GM10248 (cell line): Measurements from ENCODE around the gene RAMP3.

Experiments
- CTCF ChIA-PET: fragments of 300-600 bp; sonication (Branson Sonifier 250); formaldehyde crosslinking; extraction: SDS; loops from one replicate; lab custom pipeline; 2021; ENCODE audit warnings: antibody characterized with exemption; lab: Yijun Ruan, JAX
- POLR2A ChIA-PET: fragments of 350-650 bp; sonication (Branson Sonifier 250); formaldehyde crosslinking; extraction: SDS; loops from one replicate; lab custom pipeline; 2020; ENCODE audit warnings: antibody characterized with exemption; lab: Yijun Ruan, JAX
- DNase-seq: peaks from one replicate; pipeline ENCODE4 v3.0.0; 2012; ENCODE audit errors: extremely low spot score
- CTCF ChIP-seq: IDR thresholded peaks from 2 replicates; pipeline ENCODE4 v1.5.1; 2012; ENCODE audit warnings: mild to moderate bottlenecking, low read depth; ENCODE audit errors: extremely low read depth, missing control alignments, control extremely low read depth

Gene RAMP3

GRCh38 chr7:45191396-45191795 lies 33.8 kb downstream of the RAMP3 start:
- no peak for TF ChIP-seq CTCF
- no peak for DNase-seq
- POLR2A ChIA-PET, result no interaction called here
- CTCF ChIA-PET, result interaction anchor here (1.0 kb wide), 1 partner anchor 14 kb away, joined by 6 read pairs; no protein-coding TSS in a partner anchor

- ChIA-PET CTCF (interaction anchor here (1.0 kb wide), 1 partner anchor 13 kb away, joined by 6 read pairs; no protein-coding TSS in a partner anchor), POLR2A (no interaction called here)
- DNase-seq, result no peak
- no peak for TF ChIP-seq CTCF
Observed at GRCh38 chr7:45192621-45193041, 35.0 kb downstream of the RAMP3 start.

GRCh38 chr7:45193828-45194227 lies 36.2 kb downstream of the RAMP3 start:
- TF ChIP-seq CTCF, result no peak
- CTCF ChIA-PET, result interaction anchor here (1.1 kb wide), 1 partner anchor 14 kb away, joined by 3 read pairs; no protein-coding TSS in a partner anchor

GRCh38 chr7:45196374-45196773 lies 38.8 kb downstream of the RAMP3 start:
- no peak for TF ChIP-seq CTCF
- ChIA-PET POLR2A (no interaction called here), CTCF (interaction anchor here (1.2 to 3.1 kb wide), 4 partner anchors 9 to 42 kb away, joined by 3 to 11 read pairs (median 4); no protein-coding TSS in a partner anchor)
- peak; percentile 67 for DNase-seq

More at GRCh38 chr7:45193828-45194227, 36.2 kb downstream of the RAMP3 start:
- POLR2A ChIA-PET, result no interaction called here
- no peak for DNase-seq

- no peak for DNase-seq
- ChIA-PET CTCF (interaction anchor here (1.3 to 3.1 kb wide), 2 partner anchors 11 to 20 kb away, joined by 4 to 11 read pairs; no protein-coding TSS in a partner anchor), POLR2A (no interaction called here)
- TF ChIP-seq CTCF, result no peak
Observed at GRCh38 chr7:45197461-45197860, 39.9 kb downstream of the RAMP3 start.

- POLR2A ChIA-PET, result no interaction called here
- CTCF ChIA-PET, result interaction anchor here (1.1 kb wide), 1 partner anchor 9 kb away, joined by 3 read pairs; no protein-coding TSS in a partner anchor
- no peak for DNase-seq
- no peak for TF ChIP-seq CTCF
Observed at GRCh38 chr7:45198986-45199385, 41.4 kb downstream of the RAMP3 start.

GRCh38 chr7:45199506-45199905 lies 41.9 kb downstream of the RAMP3 start:
- no peak for DNase-seq
- ChIA-PET POLR2A (no interaction called here), CTCF (interaction anchor here (1.1 kb wide), 1 partner anchor 8 kb away, joined by 3 read pairs; no protein-coding TSS in a partner anchor)
- no peak for TF ChIP-seq CTCF
